HEK293T (cell line): Measurements from ENCODE around the gene SIK1.

Source experiments
- BHLHE40 ChIP-seq: fragments of 450-650 bp; IDR thresholded peaks from 2 replicates; pipeline ENCODE4 v1.6.1; 2016; ENCODE audit warnings: mild to moderate bottlenecking, moderate library complexity, borderline replicate concordance
- FOXM1 ChIP-seq: fragments of 450-650 bp; IDR thresholded peaks from 2 replicates; pipeline ENCODE4 v1.6.1; 2017; ENCODE audit warnings: mild to moderate bottlenecking, borderline replicate concordance
- SP1 ChIP-seq: fragments of 450-650 bp; IDR thresholded peaks from 2 replicates; pipeline ENCODE4 v1.6.1; 2017
- SUZ12 ChIP-seq: fragments of 450-650 bp; IDR thresholded peaks from 2 replicates; pipeline ENCODE4 v1.6.1; 2016; ENCODE audit warnings: mild to moderate bottlenecking
- TARDBP ChIP-seq: fragments of 450-650 bp; IDR thresholded peaks from 2 replicates; pipeline ENCODE4 v1.6.1; 2016

- TF ChIP-seq BHLHE40 (no peak), TARDBP (no peak), SP1 (no peak), FOXM1 (no peak), SUZ12 (no peak)
These were observed 58.2 kb downstream of the SIK1 start for GRCh38 chr21:43368685-43369084.
